ENCODE results near the gene KIAA0232.

The KIAA0232 gene

GRCh38 chr4:6781561-6781960 lies 966 bp upstream of the KIAA0232 start:
- no peaks in the 10 kb centered on the region for H3K9me3 ChIP-seq (ENCODE audit: insufficient read depth, low read length)
- 0 out of 2 replicates have a peak overlapping the region, but pooled peaks have one; percentile 61 for H2AFZ ChIP-seq (ENCODE audit: low read depth, low read length)
- H3K36me3 ChIP-seq (replicated peaks; ENCODE audit: low read depth, low read length) = no peaks in the 10 kb centered on the region
- no peak overlapping the region for H3K27ac ChIP-seq (ENCODE audit: low read length)
- H3K9ac ChIP-seq (ENCODE audit: low read length) = peak overlapping the region; percentile 80
- peak overlapping the region; percentile 99 for H3K4me3 ChIP-seq (ENCODE audit: low read length)
- peaks cover 48% of the 10 kb centered on the region for H3K4me1 ChIP-seq (ENCODE audit: low read length)
- peaks cover 37% of the 10 kb centered on the region for H3K79me2 ChIP-seq (ENCODE audit: low read length)
- no peak for TF ChIP-seq EZH2phosphoT487 (IDR thresholded peaks at IDR 0.05; ENCODE audit: low read depth)
- TF ChIP-seq CTCF (IDR thresholded peaks at IDR 0.05; ENCODE audit: low read depth, low read length) = no peak
- peak overlapping the region; percentile 82 for H3K4me2 ChIP-seq (ENCODE audit: low read length)
- H4K20me1 ChIP-seq (ENCODE audit: insufficient read depth, low read length) = peaks cover 28% of the 10 kb centered on the region
- 0 out of 2 replicates have a peak, but pooled peaks cover 5% of the 10 kb centered on the region for H3K27me3 ChIP-seq (ENCODE audit: low read depth, low read length)

GRCh38 chr4:6782846-6783110 lies 251 bp downstream of the KIAA0232 start:
- Histone ChIP-seq H2AFZ (ENCODE audit: low read depth, low read length) (no peak overlapping the region), H3K9me3 (ENCODE audit: insufficient read depth, low read length) (no peaks in the 10 kb centered on the region), H3K79me2 (ENCODE audit: low read length) (peaks cover 48% of the 10 kb centered on the region), H3K9ac (ENCODE audit: low read length) (peak overlapping the region; percentile 98), H3K4me3 (ENCODE audit: low read length) (peak overlapping the region; percentile 99), H3K27ac (ENCODE audit: low read length) (peak overlapping the region; percentile 80), H3K4me1 (ENCODE audit: low read length) (peaks cover 39% of the 10 kb centered on the region), H4K20me1 (ENCODE audit: insufficient read depth, low read length) (peaks cover 37% of the 10 kb centered on the region), H3K36me3 (replicated peaks; ENCODE audit: low read depth, low read length) (peaks cover 7% of the 10 kb centered on the region), H3K4me2 (ENCODE audit: low read length) (peak overlapping the region; percentile 76), H3K27me3 (ENCODE audit: low read depth, low read length) (no peaks in the 10 kb centered on the region)
- TF ChIP-seq EZH2phosphoT487 (IDR thresholded peaks at IDR 0.05; ENCODE audit: low read depth) = no peak
- TF ChIP-seq CTCF (IDR thresholded peaks at IDR 0.05; ENCODE audit: low read depth, low read length) = no peak

- H3K79me2 ChIP-seq (ENCODE audit: low read length) = peaks cover 54% of the 10 kb centered on the region
- H3K9me3 ChIP-seq (ENCODE audit: insufficient read depth, low read length) = no peaks in the 10 kb centered on the region
- peak; percentile 20 for TF ChIP-seq CTCF (IDR thresholded peaks at IDR 0.05; ENCODE audit: low read depth, low read length)
- TF ChIP-seq EZH2phosphoT487 (IDR thresholded peaks at IDR 0.05; ENCODE audit: low read depth) = no peak
- peaks cover 42% of the 10 kb centered on the region for H4K20me1 ChIP-seq (ENCODE audit: insufficient read depth, low read length)
- H2AFZ ChIP-seq (ENCODE audit: low read depth, low read length) = no peak overlapping the region
- H3K4me3 ChIP-seq (ENCODE audit: low read length) = peak overlapping the region; percentile 99
- H3K4me1 ChIP-seq (ENCODE audit: low read length) = peaks cover 33% of the 10 kb centered on the region
- peak overlapping the region; percentile 91 for H3K4me2 ChIP-seq (ENCODE audit: low read length)
- peak overlapping the region; percentile 80 for H3K27ac ChIP-seq (ENCODE audit: low read length)
- no peaks in the 10 kb centered on the region for H3K27me3 ChIP-seq (ENCODE audit: low read depth, low read length)
- H3K9ac ChIP-seq (ENCODE audit: low read length) = peak overlapping the region; percentile 98
- peaks cover 8% of the 10 kb centered on the region for H3K36me3 ChIP-seq (replicated peaks; ENCODE audit: low read depth, low read length)
Observed at GRCh38 chr4:6783111-6783981, 819 bp downstream of the KIAA0232 start.

DNA sequence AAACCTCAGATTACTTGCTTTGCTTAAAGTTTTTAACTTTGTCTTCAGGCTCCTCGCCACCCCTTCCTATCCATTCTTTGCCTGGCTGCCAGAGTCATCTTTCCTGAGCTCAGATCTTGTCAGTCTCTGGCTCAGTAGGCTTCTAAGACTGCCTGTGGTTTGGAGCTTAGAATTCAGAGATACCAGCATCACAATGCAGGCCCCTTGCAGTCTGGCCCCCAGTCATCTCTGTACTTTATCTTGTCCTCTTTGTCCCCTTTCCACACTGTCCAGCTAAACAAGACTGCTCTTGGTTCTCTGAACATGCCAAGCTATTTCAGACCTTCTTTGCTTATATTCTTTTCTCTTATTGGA lies 3.0 kb downstream of the KIAA0232 start:
- Histone ChIP-seq H3K36me3 (replicated peaks; ENCODE audit: low read depth, low read length) (peaks cover 13% of the 10 kb centered on the region), H3K9me3 (ENCODE audit: insufficient read depth, low read length) (no peaks in the 10 kb centered on the region), H3K4me1 (ENCODE audit: low read length) (peaks cover 16% of the 10 kb centered on the region), H3K4me3 (ENCODE audit: low read length) (no peak overlapping the region), H2AFZ (ENCODE audit: low read depth, low read length) (no peak overlapping the region), H3K79me2 (ENCODE audit: low read length) (peaks cover 76% of the 10 kb centered on the region), H3K9ac (ENCODE audit: low read length) (no peak overlapping the region), H3K4me2 (ENCODE audit: low read length) (no peak overlapping the region), H4K20me1 (ENCODE audit: insufficient read depth, low read length) (peaks cover 46% of the 10 kb centered on the region), H3K27ac (ENCODE audit: low read length) (no peak overlapping the region), H3K27me3 (ENCODE audit: low read depth, low read length) (no peaks in the 10 kb centered on the region)
- no peak for TF ChIP-seq CTCF (IDR thresholded peaks at IDR 0.05; ENCODE audit: low read depth, low read length)
- no peak for TF ChIP-seq EZH2phosphoT487 (IDR thresholded peaks at IDR 0.05; ENCODE audit: low read depth)

Measured in OCI-LY3 (cell line).